Measurements from ENCODE around the gene ACER1. TPM values are rescaled to one million over a fixed set of nuclear protein-coding genes. Genes with fewer than 3 reads are reported as not detected.
A peak's percentile ranks its signal among the peaks of the same experiment; 100 is the strongest.
"Not testable (repeated sequence)": the region's sequence is repeated elsewhere in the genome, so short reads cannot be mapped to it uniquely, and the experiment has no call there.

Gene ACER1
- total RNA-seq, 2 donors from 2014 or later = not detected

- DNase-seq (ENCODE audit: low spot score) = no peak
- intact Hi-C loops (cut with DNase I) = no loop called here
These were observed 19.9 kb downstream of the ACER1 start for GRCh38 chr19:6313398-6313969.

- no peak for DNase-seq (ENCODE audit: low spot score)
- intact Hi-C loops (cut with DNase I) = no loop called here
These were observed 21.4 kb downstream of the ACER1 start for GRCh38 chr19:6312018-6312417.

GRCh38 chr19:6298413-6298812 is 35.0 kb downstream of the ACER1 start:
- intact Hi-C loops (cut with DNase I) = no loop called here
- DNase-seq (ENCODE audit: low spot score) = no peak

- peak; percentile 1 for DNase-seq (ENCODE audit: low spot score)
- intact Hi-C loops (cut with DNase I) = loop anchor here in 1 of 2 donors (2.0 kb wide), 1 partner anchor 76 kb away; no protein-coding TSS in a partner anchor
These were observed 36.2 kb downstream of the ACER1 start for GRCh38 chr19:6297202-6297601.

- intact Hi-C loops (cut with DNase I) = no loop called here
- DNase-seq (ENCODE audit: low spot score) = no peak
These were observed 41.4 kb downstream of the ACER1 start for GRCh38 chr19:6292006-6292405.

DNA sequence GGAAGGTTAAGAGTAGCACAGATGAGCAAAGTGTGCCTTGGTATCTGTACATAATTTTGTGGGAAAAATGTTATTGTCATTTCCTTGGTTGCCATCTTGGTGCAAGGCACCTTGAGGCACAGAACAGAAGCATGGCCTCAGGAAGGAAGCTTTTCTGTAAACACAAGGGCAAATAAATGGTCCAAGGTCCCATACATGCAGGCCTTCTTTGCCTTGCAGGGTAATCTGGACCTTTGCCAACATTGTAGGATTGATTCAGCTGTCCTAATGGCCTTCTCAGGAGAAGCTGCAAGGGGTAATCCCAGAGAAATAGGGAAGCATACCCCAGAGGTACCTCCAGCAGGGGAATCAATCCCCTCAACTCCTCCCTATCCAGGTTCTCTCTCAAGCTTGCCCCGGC is 44.7 kb downstream of the ACER1 start:
- DNase-seq (ENCODE audit: low spot score) = no peak
- intact Hi-C loops (cut with DNase I) = loop anchor here in 1 of 2 donors (10.0 kb wide), 1 partner anchor 126 kb away; no protein-coding TSS in a partner anchor

DNA sequence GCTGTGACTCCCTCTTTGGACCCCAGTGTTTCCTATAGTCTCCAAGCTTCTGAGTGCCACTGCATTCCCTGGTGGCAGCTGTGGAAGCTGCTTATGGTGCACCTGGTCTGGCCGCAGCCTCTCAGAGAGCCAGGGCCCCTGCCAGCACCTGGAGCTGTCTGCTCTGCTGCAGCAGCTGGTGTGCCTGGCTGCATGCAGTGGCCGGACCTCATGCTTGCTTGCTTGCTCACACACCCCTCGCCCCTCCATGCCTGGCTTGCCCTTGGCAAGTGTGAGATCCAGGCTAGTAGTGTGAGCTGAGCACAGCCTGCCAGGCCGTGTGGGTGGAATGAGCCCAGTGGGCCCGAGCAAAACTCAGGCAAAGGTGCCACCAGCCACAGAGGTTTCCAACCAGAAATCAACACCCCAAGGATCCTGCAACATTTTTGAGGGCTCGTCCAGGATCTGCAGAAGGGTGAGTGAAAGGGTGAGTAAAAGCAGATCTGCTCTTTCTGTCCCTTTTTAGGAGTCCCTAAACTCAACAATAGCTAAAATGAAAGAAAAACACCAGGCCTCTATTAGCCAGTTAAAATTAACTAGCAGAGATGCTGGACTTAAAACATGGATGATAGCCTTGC is 46.0 kb downstream of the ACER1 start:
- DNase-seq (ENCODE audit: low spot score) = no peak
- intact Hi-C loops (cut with DNase I) = loop anchor here in 1 of 2 donors (10.0 kb wide), 1 partner anchor 127 kb away; no protein-coding TSS in a partner anchor

- intact Hi-C loops (cut with DNase I) = loop anchor here in 1 of 2 donors (10.0 kb wide), 1 partner anchor 128 kb away; no protein-coding TSS in a partner anchor
- no peak for DNase-seq (ENCODE audit: low spot score)
These were observed 46.7 kb downstream of the ACER1 start for GRCh38 chr19:6286676-6287075.

- not testable (repeated sequence) for DNase-seq (ENCODE audit: low spot score)
- intact Hi-C loops (cut with DNase I) = loop anchor here (5.0 to 10.0 kb wide), 2 partner anchors 65 to 132 kb away; no protein-coding TSS in a partner anchor
These were observed 51.0 kb downstream of the ACER1 start for GRCh38 chr19:6282393-6282792.

DNA sequence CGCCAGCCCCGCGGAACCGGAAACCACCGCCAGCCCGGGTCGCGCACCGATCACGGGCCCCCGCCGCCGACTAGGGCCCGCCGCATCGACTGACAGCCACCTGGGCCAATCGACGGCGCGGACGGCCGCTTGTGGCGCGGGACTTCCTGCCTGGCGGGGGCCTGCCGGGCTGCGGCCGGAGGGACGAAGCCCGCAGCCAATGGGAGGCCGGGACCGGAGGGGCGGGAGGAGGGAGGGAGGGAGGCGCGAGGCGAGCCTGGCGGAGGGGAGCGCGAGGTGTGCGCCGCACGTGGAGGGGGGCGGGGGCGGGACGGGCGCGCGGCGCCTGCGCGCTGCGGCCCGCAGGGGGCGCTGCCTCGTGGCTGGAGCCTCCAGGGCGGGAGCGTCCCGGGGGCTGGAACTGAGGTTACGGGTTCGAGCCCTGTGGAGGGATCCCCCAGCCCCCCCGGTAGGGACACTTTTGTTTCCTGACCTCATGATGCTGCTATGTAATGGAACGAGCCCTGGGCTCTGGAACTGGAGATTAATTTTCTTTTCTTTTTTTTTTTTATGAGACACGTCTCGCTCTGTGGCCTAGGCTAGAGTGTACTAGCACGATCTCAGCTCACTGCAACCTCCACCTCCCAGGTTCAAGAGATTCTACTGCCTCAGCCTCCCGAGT is 53.4 kb downstream of the ACER1 start, which contains the start of gene MLLT1:
TSS of gene MLLT1 (minus strand) at position 45 of the 661 bp plus-strand sequence. CDS start 191 bp downstream, outside the sequence.
- intact Hi-C loops (cut with DNase I) = loop anchor here (5.0 to 10.0 kb wide), 2 partner anchors 63 to 135 kb away; no protein-coding TSS in a partner anchor
- peak; percentile 99 for DNase-seq (ENCODE audit: low spot score)

DNA sequence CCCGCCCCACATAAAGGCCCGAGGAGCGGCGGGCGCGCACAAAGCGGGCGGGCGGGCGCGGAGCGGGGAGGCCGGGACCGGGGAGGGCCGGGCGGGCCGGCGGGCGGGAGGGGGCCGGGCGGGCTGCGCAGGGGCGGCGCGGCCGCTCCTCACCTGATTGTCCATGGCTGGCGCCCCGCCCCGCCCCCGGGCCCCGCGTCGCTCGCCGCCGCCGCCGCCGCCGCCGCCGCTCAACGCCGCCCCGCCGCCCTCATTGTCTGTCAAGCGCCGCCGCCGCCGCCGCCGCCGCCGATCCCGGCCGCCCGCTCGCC is 53.8 kb downstream of the ACER1 start:
- intact Hi-C loops (cut with DNase I) = no loop called here
- DNase-seq (ENCODE audit: low spot score) = no peak

- no peak for DNase-seq (ENCODE audit: low spot score)
- intact Hi-C loops (cut with DNase I) = no loop called here
These were observed 54.4 kb downstream of the ACER1 start for GRCh38 chr19:6278740-6279619.

- intact Hi-C loops (cut with DNase I) = no loop called here
These were observed 55.4 kb downstream of the ACER1 start for GRCh38 chr19:6278051-6278450.

GRCh38 chr19:6276447-6276846 is 57.0 kb downstream of the ACER1 start:
- intact Hi-C loops (cut with DNase I) = no loop called here
- DNase-seq (ENCODE audit: low spot score) = peak; percentile 94

More at GRCh38 chr19:6278051-6278450, 55.4 kb downstream of the ACER1 start:
- no peak for DNase-seq (ENCODE audit: low spot score)

DNA sequence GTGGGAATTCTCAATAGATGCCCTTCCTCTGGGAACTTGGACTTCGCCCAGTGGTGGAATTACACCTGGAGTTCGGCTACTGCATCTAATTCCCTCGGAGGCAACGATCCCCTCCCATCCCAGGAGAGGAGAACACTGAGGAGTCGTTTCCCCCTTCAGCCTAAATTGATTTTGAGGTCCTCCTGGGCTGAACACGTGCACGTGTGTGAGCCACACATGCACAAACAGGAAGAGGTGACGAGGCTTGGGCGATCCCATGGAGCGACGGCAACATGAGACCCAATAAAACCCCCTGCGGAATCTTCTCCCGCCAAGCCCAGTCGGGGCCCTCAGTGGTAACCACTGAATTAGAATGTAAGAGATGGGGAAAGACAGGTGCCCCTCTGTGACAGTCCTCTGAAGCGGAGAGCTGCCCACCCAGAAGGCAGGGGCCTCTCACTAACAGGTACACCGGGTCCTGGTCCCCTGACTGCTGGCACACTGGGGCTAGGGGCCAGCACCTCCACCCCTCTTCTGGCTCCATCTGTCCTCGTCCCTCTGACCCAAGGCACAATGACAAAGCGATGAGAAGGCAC is 58.2 kb downstream of the ACER1 start:
- intact Hi-C loops (cut with DNase I) = no loop called here
- DNase-seq (ENCODE audit: low spot score) = peak; percentile 67

DNA sequence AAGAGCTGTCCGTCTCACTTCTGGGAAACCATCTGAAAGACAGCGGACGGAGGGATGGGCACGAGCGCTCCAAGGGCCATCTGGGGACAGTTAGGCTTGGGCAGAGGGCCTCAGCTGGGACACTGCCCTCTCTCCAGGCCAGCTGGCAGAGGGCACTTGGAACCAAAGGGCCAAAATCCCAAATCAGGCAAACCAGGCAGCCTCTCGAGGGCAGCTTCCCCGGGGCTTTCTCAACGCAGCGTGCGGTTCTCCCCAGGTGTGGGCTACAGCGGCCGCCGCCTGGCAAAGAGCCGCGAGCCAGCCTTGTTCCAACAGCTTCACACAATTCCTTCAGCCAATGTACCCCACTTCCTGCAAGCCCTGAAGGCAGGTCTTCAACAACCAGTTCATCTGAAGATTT is 58.7 kb downstream of the ACER1 start:
- intact Hi-C loops (cut with DNase I) = no loop called here
- DNase-seq (ENCODE audit: low spot score) = no peak

DNA sequence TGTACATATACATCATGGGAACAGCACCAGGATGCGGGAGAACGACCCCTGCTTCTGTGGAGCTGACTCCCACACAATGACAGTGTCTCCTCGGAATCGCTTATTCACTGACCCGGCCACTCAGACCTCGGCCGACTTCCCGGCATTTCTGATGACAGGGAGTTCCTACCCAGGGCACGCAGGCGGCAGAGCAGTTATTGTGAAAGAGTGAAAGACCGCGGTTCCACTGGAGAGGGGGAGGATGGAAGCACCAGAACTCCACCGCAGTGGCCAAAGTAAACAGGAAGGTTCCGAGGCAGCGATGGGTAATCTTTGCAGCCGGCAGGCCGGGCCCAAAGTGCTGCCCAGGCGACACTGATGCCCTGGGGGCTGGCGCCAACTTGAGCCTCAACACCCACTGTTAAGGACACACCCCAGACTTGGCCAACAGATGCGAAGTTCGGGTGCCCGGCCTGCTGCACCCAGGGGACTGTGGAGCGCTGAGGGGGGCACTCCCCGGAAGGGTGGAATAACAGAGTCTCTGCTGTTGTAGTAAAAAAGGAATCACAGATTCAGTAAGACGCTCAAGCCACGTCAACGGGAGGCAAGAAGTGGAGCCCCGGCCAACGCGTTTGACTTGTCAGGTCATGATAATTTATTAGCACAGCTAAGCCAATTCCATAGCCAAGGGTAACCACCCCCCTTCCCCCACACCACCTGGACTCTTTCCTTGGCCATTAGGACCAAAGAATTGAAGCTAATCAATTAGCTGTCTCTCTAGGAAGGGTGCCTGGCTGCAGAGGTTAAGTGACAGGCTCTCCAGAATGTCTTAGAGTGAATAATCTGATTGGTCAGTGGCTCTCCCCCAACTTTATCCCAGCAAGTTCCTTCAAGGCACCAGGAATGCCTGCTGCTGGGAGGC is 59.5 kb downstream of the ACER1 start:
- peak; percentile 97 for DNase-seq (ENCODE audit: low spot score)
- intact Hi-C loops (cut with DNase I) = no loop called here
